ENCODE measurements around the gene CUL1.

- TF ChIP-seq EZH2 (IDR thresholded peaks at IDR 0.05; ENCODE audit: borderline replicate concordance, low read length), result no peak
- TF ChIP-seq CTCF (conservative IDR thresholded peaks at IDR 0.05 in 1 of 2, IDR thresholded peaks at IDR 0.05 in 1 of 2; ENCODE audit: extremely low read depth in 1 of 2, insufficient read depth in 1 of 2, low read depth in 1 of 2, low read length in 2 of 2), result no peak
Measured at GRCh38 chr7:148712678-148713329, 14.1 kb downstream of the CUL1 start.
